Islet of Langerhans (tissue), 1 donor: ENCODE results near the gene GNLY.
"Not testable (repeated sequence)": the region's sequence is repeated elsewhere in the genome, so short reads cannot be mapped to it uniquely, and the experiment has no call there.

ENCODE experiments used
- FAIRE-seq: peaks from one replicate; lab custom pipeline; 2011; peaks lifted over from hg19 to GRCh38; lab: Jason Lieb, UNC

The GNLY gene

DNA sequence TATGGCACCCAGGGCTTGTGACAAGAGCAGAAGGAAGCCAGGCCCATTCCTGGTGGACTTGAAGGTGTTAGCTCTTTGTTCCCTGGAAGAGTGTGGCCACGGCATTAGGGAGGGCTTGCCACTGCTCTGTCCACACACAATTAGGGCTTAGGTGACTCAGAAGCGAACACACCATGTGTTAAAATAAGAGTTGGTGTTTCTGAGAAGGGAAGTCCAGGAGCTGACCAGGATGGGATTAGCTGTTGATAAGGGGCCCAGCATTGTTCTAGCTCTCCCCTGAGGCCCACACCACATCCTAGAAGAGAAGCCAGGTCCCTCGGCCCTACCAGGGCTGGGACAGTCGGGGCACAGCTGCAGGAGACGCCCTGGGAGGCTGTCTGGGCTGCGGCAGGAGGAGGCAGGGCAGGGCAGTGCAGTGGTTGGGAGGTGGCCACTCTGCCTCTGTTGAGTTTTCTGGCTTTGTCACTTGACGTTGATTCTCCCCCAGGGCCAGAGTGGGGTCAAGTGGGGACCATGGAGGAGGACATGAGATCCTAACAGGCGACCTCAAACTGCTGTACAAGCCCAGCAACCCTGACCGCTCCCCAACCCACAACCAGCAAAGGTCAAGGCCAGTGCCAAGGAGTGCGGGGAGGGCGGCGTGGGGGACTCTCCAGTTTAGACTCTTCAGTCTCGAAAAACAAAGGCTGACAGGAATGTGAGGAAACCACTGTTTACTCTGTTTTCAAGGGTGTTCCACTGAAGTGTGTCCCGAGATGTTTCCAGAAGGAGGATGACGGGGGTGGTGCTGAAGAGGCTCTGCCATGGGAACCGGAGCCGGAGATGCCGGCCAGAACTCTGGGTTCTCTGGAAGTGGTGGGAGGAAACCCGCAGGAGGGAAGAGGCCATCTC is 16.8 kb downstream of the GNLY start:
- FAIRE-seq: no peak

DNA sequence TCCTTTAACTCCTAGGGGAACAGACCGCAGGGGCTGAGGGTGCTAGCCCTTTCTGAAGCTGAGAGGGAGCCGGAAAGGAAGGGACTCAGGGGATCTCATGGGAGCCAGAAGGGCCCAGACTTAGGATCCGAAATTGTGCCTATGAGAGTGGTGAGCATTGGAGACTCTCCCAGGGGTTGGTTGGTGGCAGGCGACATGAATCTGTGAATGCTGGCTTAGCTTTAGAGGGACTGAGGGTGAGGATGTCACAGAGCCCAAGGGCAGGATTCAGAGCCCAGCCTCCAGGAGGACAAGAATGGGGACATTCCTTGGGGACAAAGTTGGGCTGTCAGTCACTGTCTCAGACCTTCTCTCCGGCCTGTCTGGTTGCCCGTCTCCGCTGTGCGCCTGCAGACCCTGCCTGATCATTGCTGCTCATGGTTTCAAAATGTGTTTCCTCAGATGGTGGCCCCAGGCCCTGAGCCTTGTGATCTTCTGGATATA is 17.5 kb downstream of the GNLY start:
- no peak for FAIRE-seq

DNA sequence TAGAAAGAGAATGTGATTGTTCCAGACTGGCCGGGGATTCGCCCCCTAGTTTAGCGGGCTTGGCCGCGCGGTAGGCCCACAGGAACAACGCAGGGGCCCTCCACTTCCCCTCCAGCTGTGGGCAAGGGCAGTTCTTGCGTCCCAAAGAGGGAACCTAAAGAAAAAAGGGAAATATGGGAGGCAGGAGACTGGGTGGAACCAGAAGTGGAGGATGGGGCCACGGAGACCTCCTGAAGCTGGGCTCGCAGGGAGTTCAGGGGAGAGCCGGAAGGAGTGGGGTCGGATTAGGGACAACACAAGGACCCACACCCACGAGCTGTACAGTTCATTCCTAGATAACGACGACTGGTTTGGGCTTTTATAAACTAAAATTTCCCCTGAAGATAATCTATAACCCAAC is 18.2 kb downstream of the GNLY start:
- FAIRE-seq: no peak

DNA sequence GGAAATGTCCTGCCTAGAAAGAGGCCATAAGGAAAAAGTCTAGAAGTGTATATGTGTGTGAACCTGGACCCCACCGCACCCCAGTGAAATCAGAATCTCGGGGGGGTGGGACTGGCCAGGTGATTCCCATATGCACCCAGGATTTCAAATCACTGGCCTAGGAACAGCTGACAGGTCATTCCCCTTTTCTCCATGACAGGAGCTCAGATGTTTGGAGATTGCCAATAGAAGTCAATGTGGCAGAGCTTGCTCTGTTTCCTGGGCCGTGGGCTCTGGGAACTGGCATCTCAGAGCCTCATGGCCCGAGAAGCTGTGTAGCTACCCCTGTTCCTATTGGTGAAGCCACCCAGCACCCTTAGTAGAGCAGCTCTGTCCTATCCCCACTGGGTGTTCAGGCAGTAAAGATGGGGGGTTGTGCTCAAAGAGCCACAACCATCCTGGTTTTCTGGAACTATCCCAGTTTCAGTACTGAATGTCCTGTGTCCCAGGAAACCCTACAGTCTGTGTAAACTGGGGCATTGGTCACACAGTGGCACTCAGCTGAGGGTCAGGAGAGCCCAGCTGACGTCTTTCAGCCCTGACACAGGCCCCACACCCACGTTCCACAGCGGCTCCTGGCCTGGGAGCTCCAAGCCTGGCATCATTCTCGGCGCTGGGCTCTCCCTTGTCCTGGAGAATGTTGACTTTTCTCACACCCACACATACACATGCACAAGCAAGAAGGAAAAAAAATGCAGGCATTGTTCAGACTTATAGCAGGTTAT is 18.9 kb downstream of the GNLY start:
- no peak for FAIRE-seq

DNA sequence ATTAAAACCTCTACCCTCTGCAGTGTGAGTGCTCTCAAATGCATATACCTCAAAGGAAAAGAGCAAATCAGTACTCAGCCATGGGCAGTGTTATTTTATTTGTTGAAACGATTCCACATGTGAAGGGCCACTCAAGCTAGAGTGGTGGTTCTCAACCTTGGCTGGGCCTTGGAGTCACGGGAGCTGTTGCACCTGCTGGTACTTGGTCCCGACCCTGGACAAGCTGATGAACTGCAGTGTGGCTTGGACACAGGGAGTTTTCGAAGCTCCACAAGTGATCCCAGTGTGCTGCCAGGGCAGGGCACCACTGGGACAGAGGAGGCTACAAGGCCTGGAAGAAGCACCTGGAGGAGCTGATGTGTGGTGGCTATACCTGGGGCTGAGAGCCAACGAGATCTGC is 19.7 kb downstream of the GNLY start:
- no peak for FAIRE-seq

DNA sequence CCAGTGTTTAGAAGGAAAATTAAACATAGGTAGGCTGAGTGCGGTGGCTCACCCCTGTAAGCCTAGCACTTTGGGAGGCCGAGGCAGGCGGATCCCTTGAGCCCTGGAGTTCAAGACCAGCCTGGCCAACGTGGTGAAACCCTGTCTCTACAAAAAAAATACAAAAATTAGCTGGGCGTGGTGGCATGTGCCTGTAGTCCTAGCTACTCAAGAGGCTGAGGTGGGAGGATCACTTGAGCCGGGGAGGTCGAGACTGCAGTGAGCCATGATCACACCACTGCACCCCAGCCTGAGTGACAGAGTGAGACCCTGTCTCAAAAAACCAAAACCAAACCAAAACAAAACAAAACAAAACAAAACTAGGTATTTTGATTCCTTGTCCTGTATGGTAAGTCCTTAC is 20.3 kb downstream of the GNLY start:
- not testable (repeated sequence) for FAIRE-seq

DNA sequence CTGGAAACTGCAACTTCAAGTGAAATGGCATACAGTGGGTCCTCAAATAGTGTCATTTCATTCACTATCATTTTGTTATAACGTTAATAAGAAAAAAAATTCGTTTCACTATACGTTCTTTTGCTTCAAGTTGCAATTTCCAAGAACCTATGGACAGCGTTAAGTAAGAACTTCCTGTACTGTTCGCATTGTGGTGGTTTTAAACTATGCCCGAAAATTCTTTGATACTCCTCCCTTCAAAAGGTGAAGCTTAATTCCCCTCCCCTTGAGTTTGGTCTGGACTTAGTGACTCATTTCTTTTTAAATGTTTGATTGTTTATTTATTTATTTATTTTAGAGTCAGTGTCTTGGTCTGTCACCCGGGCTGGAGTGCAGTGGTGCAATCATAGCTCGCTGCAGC is 20.7 kb downstream of the GNLY start:
- no peak for FAIRE-seq

DNA sequence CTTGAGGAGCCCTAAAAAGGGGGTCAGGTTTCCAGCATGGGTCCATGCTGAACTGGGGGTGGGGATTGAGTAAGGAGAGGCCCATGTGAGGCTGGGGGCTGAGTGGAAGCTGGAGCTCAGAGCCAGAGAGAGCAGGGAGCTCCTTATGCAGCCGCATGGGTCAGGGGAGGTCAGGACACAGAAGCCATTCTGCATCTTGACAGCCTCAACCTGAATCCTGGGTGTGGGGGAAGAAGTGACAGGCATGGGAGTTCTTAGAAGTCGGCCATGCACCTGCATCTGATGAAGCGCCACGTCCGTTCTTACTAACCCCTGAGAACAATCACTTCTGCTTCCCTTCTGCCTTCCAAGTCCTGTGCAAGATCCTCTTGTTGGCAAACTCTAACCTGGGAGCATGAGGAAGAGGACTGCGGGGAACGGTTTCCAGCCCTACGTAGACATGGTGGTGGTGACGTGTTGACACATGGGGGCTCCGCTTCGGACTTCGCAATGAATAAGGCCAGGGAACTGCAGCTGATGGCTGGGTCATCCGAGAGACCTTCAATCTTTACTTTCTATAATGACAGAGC is 22.3 kb downstream of the GNLY start:
- FAIRE-seq: no peak

DNA sequence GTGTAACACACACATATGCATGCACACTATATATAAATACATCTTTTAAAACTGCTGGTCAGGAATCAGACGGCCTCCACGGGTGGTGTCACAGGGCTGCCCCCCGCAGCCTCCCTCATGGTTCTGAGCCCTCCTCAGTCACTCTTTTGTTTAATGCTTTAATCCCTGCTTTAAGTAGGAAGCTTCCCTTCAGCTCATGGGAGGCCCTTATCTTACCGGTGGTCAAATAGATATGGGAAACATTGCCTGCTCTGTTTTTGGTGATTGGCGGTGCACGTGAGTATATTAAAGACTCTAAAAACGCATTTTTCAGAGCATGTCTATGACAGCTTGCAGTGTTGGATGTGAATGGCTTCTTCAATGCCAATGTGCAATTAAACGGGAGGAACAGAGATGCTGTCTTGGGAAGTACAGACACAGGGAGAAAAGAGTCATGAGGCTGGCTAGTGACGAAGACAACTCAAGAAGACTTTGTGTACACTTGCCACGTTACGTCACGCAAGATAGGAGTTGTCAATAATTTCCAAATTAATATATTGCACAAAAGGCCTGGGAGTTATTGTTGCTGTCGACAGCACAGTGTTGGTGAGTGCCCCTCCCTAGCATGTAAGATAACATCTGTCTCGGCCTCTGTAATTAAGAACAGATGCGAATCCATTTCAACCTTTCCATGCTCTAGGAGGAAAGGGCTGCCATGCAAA is 23.3 kb downstream of the GNLY start:
- FAIRE-seq: no peak

DNA sequence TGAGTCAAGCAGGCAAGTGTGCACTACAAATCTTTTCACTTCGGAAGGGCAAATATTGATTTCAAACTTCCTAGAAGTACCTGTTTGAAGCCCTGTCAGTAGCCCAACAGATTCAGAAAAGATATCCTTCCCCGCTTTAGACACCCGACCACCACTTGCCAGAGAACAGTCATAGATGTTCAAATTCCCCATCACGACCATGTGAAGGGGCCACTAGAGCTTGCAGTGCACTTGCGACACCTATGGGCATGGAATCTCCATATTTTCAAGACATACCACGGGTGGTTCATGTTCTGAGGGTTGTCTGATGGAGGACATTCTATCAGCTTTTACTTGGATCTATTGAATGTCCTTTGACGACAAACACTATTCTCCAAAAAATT is 23.8 kb downstream of the GNLY start:
- FAIRE-seq: no peak

DNA sequence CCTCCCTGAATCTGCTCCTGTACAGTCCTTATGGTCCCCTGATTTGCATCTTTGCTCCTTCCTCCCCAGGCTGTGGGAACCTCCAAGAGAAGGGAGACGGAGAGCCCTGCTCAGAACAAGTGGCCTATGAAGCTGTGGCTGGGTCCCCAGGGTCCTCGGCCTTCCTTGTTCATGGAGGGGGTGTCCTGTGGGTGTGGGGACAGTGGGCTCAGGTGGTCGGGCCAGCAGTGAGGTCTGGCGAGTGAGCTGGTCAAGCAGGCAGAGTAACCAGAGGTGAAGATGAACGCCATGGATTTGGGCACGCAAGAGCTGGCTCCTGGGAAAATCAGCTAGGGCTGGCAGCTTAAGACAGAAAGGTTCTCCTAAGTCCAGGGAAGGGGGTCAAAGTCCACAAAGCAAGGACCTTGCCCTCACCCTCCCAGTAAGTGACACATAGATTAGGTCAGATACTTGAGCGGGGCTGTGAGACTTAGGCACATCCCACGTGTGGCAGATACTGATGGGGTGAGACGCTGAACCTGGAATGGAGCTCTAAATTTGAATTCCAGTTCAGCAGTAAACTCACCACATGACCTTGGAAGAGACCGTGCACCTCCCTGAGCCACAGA is 24.8 kb downstream of the GNLY start:
- no peak for FAIRE-seq

DNA sequence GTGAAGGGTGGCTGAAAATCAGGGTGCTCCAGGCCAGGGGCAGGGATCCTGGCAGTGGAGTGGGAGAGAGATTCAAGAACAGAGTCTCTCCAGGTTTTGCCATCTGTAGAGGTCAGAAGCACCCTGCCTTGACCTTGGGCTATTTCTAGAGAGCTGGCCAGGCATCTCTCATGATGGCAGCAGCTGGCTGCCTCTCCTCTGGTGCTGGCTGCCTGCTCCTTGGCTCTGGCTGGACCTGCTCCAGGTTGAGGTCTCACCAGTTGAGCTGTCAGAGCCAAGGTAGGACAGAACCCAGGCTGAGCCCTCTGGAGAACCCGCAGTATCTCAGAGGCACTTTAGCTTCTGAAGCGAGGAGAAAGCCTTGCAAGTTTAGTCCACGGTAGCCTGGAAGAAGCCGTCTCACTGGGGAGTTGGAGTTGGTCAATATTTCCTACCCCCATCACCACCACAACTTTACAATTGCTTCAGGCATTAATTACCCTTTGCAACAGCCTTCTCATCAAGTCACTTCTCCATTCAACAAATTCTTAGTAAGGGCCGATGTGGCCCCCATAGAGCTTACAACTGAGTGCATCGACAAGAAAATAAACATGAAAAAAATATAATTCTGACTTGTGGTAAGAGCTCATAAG is 25.6 kb downstream of the GNLY start:
- FAIRE-seq: no peak

DNA sequence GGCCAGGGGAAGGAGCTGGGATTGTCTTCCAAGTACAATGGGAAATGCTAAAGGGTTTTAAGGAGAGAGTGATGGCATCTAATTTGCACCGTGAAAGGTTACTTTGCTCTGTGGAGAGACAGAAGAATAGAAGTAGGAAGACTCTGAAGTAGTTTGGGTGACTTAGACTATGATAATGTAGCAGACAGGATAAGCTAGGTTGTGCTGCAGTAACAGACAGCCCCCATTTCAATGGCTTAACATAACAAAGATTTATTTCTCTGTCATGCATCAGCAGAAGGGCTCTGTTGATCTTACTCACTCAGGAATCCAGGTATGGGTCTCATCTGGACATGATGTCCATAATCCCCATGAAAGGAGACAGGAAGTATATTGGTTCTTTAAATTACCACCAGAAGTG is 26.4 kb downstream of the GNLY start:
- no peak for FAIRE-seq

DNA sequence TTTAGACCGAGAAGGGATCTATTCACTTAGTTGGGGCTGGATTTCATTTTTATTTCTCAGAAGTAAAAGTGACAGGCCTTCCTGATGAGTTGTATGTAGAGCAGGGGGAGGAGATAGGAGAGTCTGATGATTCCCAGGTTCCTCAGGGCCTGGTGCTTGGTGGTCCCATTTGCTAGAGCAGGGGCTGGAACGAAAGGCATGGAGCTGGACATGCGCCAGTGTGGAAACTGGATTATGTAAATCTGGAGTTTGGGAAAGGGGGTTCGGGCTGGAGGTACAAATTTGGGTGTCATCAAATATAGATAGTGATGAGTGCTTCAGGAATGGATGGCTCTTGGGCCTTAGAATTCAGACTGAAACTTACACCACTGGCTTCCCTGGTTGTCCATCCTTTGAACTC is 27.5 kb downstream of the GNLY start:
- FAIRE-seq: no peak

DNA sequence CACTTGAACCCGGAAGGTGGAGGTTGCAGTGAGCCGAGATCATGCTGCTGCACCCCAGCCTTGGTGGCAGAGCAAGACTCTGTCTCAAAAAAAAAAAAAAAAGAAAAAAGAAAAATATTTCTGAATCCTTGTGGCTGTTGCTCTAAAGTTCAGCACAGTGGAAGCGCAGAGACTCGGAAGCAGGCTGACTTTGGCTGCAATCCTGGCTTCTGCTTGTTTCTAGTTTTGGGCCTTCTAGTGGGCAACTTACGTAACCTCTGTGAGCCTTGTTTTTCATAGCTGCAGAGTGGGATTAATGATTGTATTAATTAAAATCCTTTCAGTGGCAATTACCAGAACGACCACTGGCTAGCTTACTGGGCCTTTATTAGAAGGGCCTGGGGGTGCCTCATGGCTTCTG is 28.4 kb downstream of the GNLY start:
- no peak for FAIRE-seq

DNA sequence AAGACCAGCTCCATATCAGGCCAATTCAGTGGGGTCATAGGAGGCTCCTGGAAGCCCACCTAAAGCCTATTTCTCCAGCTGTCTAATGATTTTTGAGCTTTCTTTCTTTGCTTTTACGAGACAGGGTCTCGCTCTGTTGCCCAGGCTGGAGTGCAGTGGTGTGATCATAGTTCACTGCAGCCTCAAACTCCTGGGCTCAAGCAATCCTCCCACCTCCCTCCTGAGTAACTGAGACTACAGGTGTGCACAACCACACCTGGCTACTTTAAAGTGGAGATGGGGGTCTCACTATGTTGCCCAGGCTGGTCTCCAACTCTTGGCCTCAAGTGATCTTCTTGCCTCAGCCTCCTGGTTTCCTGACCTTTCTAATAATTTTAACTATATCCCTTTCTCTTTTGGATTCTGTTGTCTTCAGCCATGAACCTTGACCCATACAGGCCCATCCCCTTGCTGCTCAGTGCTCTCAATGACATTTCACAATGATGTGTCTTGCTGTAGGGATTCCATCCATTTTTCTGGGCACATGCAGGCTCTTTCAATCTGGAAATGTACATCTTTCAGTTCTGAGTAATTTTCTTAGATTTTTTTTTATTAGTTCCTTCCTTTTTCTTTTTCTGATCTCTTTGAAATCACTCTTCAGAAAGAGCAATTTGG is 29.7 kb downstream of the GNLY start:
- FAIRE-seq: no peak

DNA sequence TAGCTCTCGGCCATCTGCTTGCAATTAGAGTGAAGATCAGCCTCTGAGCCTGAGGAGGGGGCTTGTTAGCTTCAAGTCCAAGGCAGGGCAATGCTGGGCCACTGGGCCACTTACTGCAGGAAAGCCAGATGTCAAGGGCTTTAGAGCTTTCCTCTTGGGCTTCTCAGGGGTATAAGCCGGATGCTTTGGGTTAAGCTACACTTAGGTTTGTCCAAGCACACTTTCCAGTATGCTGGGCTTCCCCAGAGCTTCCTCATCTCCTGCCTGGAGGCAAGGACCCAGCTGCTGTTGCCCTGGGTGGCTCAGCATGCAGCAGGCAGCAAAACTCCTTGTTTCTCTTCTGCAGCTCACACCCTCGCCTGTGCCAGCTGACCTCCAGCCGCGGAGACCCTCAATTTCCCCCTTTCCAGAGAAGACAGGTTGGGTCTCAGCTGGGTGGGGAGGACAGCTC is 30.6 kb downstream of the GNLY start:
- FAIRE-seq: no peak

DNA sequence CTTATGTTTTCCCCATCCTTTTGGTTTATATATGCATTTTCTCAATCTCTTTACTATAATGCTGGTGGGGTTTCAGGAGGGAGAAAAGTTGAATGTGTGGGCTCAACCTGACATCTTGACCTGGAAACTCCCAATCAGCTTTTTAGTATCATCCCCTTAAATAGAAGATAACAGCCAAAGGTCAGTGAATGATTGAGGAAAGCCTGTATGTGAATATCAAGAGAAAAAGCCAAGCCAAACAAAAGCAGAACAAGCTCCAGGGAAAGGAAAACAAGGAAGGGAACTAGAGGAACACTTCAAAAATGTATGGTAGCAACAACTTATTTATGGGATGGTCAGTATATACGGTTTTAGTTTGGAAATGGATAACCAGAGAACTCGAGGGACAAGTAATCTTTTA is 31.3 kb downstream of the GNLY start:
- FAIRE-seq: no peak

DNA sequence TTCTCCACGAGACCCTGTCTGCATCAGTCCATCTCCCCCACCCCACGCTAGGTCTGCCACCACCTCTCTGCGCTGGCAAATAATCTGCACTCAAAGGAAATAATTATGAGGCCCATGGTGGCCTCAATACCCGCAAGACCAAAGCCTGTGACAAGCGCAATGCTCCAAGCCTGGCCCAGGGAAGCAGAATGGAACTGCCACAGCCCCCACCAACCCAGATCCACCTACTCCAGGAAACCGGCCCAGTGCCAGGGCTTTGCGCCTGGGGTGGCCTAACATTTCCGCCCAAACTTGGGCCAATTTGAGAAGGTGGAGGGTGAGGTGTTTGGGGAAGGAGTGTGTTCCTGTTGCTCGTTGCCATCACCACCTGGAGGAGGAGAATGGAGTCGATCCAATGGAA is 33.6 kb downstream of the GNLY start:
- no peak for FAIRE-seq

DNA sequence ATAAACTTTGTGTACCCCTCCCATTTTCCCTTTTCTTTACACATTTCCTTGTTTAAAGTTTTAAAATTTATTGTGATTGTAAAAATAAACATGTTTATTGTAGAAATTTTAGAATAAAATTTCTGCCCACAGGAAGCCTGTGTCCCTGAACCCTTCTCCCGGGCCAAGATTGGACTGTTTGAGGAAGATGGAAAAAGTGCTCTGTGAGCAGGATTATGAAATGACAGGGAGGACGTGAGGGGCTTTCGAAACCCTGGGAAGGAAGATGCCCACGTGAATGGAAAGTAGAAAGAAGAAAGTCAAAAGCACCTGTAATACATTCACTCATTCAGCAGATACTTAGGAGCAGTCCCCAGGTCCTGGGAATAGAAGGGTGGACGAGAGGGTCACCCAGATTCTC is 34.2 kb downstream of the GNLY start:
- FAIRE-seq: no peak
